ENCODE data around the gene DMXL1.

GRCh38 chr5:119076080-119076479 lies 5.2 kb downstream of the DMXL1 start:
- TF ChIP-seq CTCF (IDR thresholded peaks at IDR 0.05) (no peak), POLR2A (IDR thresholded peaks at IDR 0.05) (no peak)
